ENCODE measurements around the gene CYSLTR2.

DNA sequence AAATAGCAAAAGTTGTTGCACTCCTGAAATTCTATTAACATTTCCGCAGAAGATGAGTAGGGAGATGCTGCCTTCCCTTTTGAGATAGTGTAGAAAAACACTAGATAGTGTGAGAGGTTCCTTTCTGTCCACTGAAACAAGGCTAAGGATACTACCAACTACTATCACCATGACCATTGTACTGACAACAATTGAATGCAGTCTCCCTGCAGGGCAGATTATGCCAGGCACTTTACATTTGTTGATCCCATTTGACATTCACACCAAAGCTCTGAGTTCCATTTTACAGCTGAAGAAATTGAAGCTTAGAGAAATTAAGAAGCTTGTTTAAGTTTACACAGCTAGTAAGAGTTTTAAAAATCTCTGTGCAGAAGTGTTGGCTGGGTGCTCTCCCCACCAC lies 55.0 kb downstream of the CYSLTR2 start:
- no peak for TF ChIP-seq POLR2A (IDR thresholded peaks at IDR 0.05)
- TF ChIP-seq, protein P1, sequence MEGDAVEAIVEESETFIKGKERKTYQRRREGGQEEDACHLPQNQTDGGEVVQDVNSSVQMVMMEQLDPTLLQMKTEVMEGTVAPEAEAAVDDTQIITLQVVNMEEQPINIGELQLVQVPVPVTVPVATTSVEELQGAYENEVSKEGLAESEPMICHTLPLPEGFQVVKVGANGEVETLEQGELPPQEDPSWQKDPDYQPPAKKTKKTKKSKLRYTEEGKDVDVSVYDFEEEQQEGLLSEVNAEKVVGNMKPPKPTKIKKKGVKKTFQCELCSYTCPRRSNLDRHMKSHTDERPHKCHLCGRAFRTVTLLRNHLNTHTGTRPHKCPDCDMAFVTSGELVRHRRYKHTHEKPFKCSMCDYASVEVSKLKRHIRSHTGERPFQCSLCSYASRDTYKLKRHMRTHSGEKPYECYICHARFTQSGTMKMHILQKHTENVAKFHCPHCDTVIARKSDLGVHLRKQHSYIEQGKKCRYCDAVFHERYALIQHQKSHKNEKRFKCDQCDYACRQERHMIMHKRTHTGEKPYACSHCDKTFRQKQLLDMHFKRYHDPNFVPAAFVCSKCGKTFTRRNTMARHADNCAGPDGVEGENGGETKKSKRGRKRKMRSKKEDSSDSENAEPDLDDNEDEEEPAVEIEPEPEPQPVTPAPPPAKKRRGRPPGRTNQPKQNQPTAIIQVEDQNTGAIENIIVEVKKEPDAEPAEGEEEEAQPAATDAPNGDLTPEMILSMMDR (IDR thresholded peaks at IDR 0.05 in 8 of 11, conservative IDR thresholded peaks at IDR 0.05 in 3 of 11), result no peak
- no peak for TF ChIP-seq POLR2AphosphoS5 (IDR thresholded peaks at IDR 0.05)
